H1 (cell line): ENCODE data around the gene GSK3B. TPM values are rescaled to one million over a fixed set of nuclear protein-coding genes. Genes with fewer than 3 reads are reported as not detected.

Experiments used
- CTCF ChIA-PET: fragments of 300-600 bp; sonication (Branson Sonifier 250); formaldehyde crosslinking; loops from one replicate; lab custom pipeline; 2021; ENCODE audit not compliant: partially characterized antibody; lab: Charles Lee
- POLR2A ChIA-PET: fragments of 300-600 bp; sonication (Branson Sonifier 250); formaldehyde crosslinking; loops from one replicate; lab custom pipeline; 2021; ENCODE audit warnings: inconsistent platforms; ENCODE audit not compliant: partially characterized antibody; lab: Charles Lee
- DNase-seq, 2 experiments: peaks; one replicate each; pipeline versions ENCODE4 v3.0.0 to v3.0.0-alpha.2; 2010 to 2022; ENCODE audit warnings: low spot score in 2 of 2, low read depth in 1 of 2, mixed read lengths in 1 of 2
- FAIRE-seq: peaks from 2 replicates; lab custom pipeline; 2011; peaks lifted over from hg19 to GRCh38; lab: Jason Lieb, UNC
- H2AFZ ChIP-seq: 2 replicates; pipeline ENCODE4 v1.8.1; 2012; ENCODE audit warnings: low read length, inconsistent platforms
- H2AK5ac ChIP-seq: 2 replicates; pipeline ENCODE4 v1.6.1; 2013; ENCODE audit warnings: low read depth, low read length
- H2BK120ac ChIP-seq: replicated peaks from 2 replicates; pipeline ENCODE3; 2013; ENCODE audit warnings: low read depth, low read length, inconsistent platforms
- H2BK12ac ChIP-seq: 2 replicates; pipeline ENCODE4 v1.6.1; 2013; ENCODE audit warnings: low read depth, low read length
- H2BK15ac ChIP-seq: 2 replicates; pipeline ENCODE4 v1.6.1; 2013; ENCODE audit warnings: low read length
- H2BK20ac ChIP-seq: 2 replicates; pipeline ENCODE4 v1.6.1; 2013; ENCODE audit warnings: low read length
- H2BK5ac ChIP-seq: 2 replicates; pipeline ENCODE4 v1.6.1; 2013; ENCODE audit warnings: low read depth, low read length
- H3K14ac ChIP-seq: 2 replicates; pipeline ENCODE4 v1.6.1; 2013; ENCODE audit warnings: inconsistent platforms; ENCODE audit not compliant: insufficient read length
- H3K18ac ChIP-seq: 2 replicates; pipeline ENCODE4 v1.6.1; 2013; ENCODE audit warnings: low read length; ENCODE audit errors: extremely low read depth
- H3K23ac ChIP-seq: 2 replicates; pipeline ENCODE4 v1.6.1; 2013; ENCODE audit warnings: inconsistent platforms; ENCODE audit not compliant: insufficient read length
- H3K23me2 ChIP-seq: 2 replicates; pipeline ENCODE4 v1.6.1; 2013; ENCODE audit warnings: low read depth, low read length
- H3K27ac ChIP-seq: 2 replicates; pipeline ENCODE4 v1.6.1; 2011; ENCODE audit warnings: low read depth, low read length, inconsistent platforms
- H3K27me3 ChIP-seq, 4 experiments: replicated peaks in 1 of 4; 1 replicate in 1 of 4; 2 replicates in 3 of 4; pipeline versions ENCODE4 v1.6.1 to v1.8.1; 2011 to 2013; ENCODE audit warnings: low read length in 3 of 4, mild to moderate bottlenecking in 3 of 4, inconsistent platforms in 2 of 4, mixed read lengths in 2 of 4, moderate library complexity in 1 of 4; ENCODE audit not compliant: control insufficient read depth in 3 of 4, insufficient read depth in 3 of 4; ENCODE audit errors: extremely low read depth in 1 of 4
- H3K36me3 ChIP-seq, 4 experiments: 2 replicates each; pipeline versions ENCODE4 v1.6.1 to v1.8.1; 2011 to 2013; ENCODE audit warnings: mild to moderate bottlenecking in 4 of 4, low read length in 3 of 4, moderate library complexity in 2 of 4, control low read depth in 1 of 4, inconsistent platforms in 1 of 4; ENCODE audit not compliant: insufficient read depth in 4 of 4, control insufficient read depth in 2 of 4
- H3K4ac ChIP-seq: replicated peaks from 2 replicates; pipeline ENCODE3; 2013; ENCODE audit warnings: low read length, low read depth, mixed read lengths, inconsistent platforms; ENCODE audit not compliant: insufficient read length
- H3K4me1 ChIP-seq, 4 experiments: replicated peaks in 1 of 4; 1 replicate in 1 of 4; 2 replicates in 3 of 4; pipeline versions ENCODE4 v1.6.1 to v1.8.1; 2011 to 2013; ENCODE audit warnings: low read length in 3 of 4, inconsistent platforms in 2 of 4, mixed read lengths in 1 of 4; ENCODE audit not compliant: insufficient read depth in 4 of 4, control insufficient read depth in 3 of 4
- H3K4me2 ChIP-seq, 2 experiments: 2 replicates each; pipeline versions ENCODE4 v1.6.1 to v1.8.1; 2011 to 2013; ENCODE audit warnings: low read depth in 2 of 2, low read length in 2 of 2, control low read depth in 1 of 2, inconsistent platforms in 1 of 2, mild to moderate bottlenecking in 1 of 2; ENCODE audit not compliant: insufficient read depth in 1 of 2
- H3K4me3 ChIP-seq, 4 experiments: fragments of 200-600, 300-600 bp in 1 of 4; sonication (generic), shearing (Covaris generic), sonication (Bioruptor Twin) in 1 of 4; 2 replicates each; pipeline versions ENCODE4 v1.5.1 to v1.8.1; 2011 to 2016; ENCODE audit warnings: low read length in 4 of 4, low read depth in 3 of 4, control low read depth in 2 of 4, inconsistent platforms in 2 of 4, mild to moderate bottlenecking in 2 of 4, mixed read lengths in 1 of 4, moderate library complexity in 1 of 4; ENCODE audit not compliant: insufficient read depth in 2 of 4; ENCODE audit errors: extremely low read depth in 1 of 4
- H3K56ac ChIP-seq: replicated peaks from 2 replicates; pipeline ENCODE3; 2013; ENCODE audit warnings: low read depth, mild to moderate bottlenecking, mixed read lengths, low read length, inconsistent platforms; ENCODE audit not compliant: insufficient read length
- H3K79me1 ChIP-seq: 2 replicates; pipeline ENCODE4 v1.6.1; 2013; ENCODE audit warnings: low read depth, low read length, control low read depth
- H3K79me2 ChIP-seq, 2 experiments: 2 replicates each; pipeline versions ENCODE4 v1.6.1 to v1.8.1; 2012 to 2013; ENCODE audit warnings: low read length in 2 of 2, mild to moderate bottlenecking in 2 of 2, inconsistent platforms in 1 of 2; ENCODE audit not compliant: insufficient read depth in 2 of 2, control insufficient read depth in 1 of 2
- H3K9ac ChIP-seq, 4 experiments: replicated peaks in 1 of 4; 1 replicate in 1 of 4; 2 replicates in 3 of 4; pipeline versions ENCODE4 v1.6.1 to v1.8.1; 2011 to 2013; ENCODE audit warnings: low read depth in 3 of 4, low read length in 3 of 4, control low read depth in 2 of 4, mild to moderate bottlenecking in 2 of 4, moderate library complexity in 2 of 4, inconsistent platforms in 1 of 4; ENCODE audit errors: extremely low read depth in 1 of 4
- H3K9me3 ChIP-seq, 2 experiments: 2 replicates each; pipeline versions ENCODE4 v1.6.1 to v1.8.1; 2012 to 2013; ENCODE audit warnings: mild to moderate bottlenecking in 2 of 2, moderate library complexity in 2 of 2, control low read depth in 1 of 2, inconsistent platforms in 1 of 2, low read depth in 1 of 2, low read length in 1 of 2, mixed read lengths in 1 of 2; ENCODE audit not compliant: insufficient read depth in 2 of 2
- H4K20me1 ChIP-seq, 2 experiments: replicated peaks in 1 of 2; 2 replicates each; pipeline versions ENCODE3 to v1.8.1; 2011 to 2013; ENCODE audit warnings: inconsistent platforms in 2 of 2, low read length in 2 of 2, mild to moderate bottlenecking in 1 of 2; ENCODE audit not compliant: insufficient read depth in 2 of 2, control insufficient read depth in 1 of 2
- H4K5ac ChIP-seq: 2 replicates; pipeline ENCODE4 v1.6.1; 2013; ENCODE audit warnings: low read length, low read depth, mixed read lengths, inconsistent platforms; ENCODE audit not compliant: insufficient read length
- H4K8ac ChIP-seq: 2 replicates; pipeline ENCODE4 v1.8.0; 2013; ENCODE audit warnings: mild to moderate bottlenecking, moderate library complexity, low read length, inconsistent platforms; ENCODE audit not compliant: insufficient read depth; ENCODE audit errors: extremely low read depth
- H4K91ac ChIP-seq: replicated peaks from 2 replicates; pipeline ENCODE3; 2013; ENCODE audit warnings: low read length, mixed read lengths, inconsistent platforms; ENCODE audit not compliant: insufficient read length
- ASH2L ChIP-seq: fragments of 200-600, 300-600 bp; sonication (generic); IDR thresholded peaks from one replicate; pipeline ENCODE4 v1.7.1; 2017; ENCODE audit warnings: low read length
- CBX8 ChIP-seq: fragments of 300-800, 300-1000 bp; sonication (generic); IDR thresholded peaks from 2 replicates; pipeline ENCODE4 v1.7.1; 2016; ENCODE audit warnings: low read depth, low read length, borderline replicate concordance
- CEBPB ChIP-seq: IDR thresholded peaks from 2 replicates; pipeline ENCODE4 v1.6.1; 2012; ENCODE audit warnings: low read depth, low read length
- CHD1 ChIP-seq: IDR thresholded peaks from 2 replicates; pipeline ENCODE4 v1.6.1; 2012; ENCODE audit warnings: low read depth, low read length, improper control_type of control experiment
- CTBP2 ChIP-seq: IDR thresholded peaks from 2 replicates; pipeline ENCODE4 v1.7.0; 2011; ENCODE audit warnings: borderline replicate concordance, mild to moderate bottlenecking, moderate library complexity, mixed read lengths, low read length; ENCODE audit not compliant: insufficient read depth, insufficient read length
- EGR1 ChIP-seq: IDR thresholded peaks from 2 replicates; pipeline ENCODE4 v1.6.1; 2011; ENCODE audit warnings: low read depth, low read length, borderline replicate concordance
- FOSL1 ChIP-seq: IDR thresholded peaks from 2 replicates; pipeline ENCODE4 v1.6.1; 2011; ENCODE audit warnings: mild to moderate bottlenecking, low read depth, low read length, moderate library complexity; ENCODE audit not compliant: insufficient read depth
- NANOG ChIP-seq: IDR thresholded peaks from 2 replicates; pipeline ENCODE4 v1.6.1; 2011; ENCODE audit warnings: low read length, low read depth, mild to moderate bottlenecking, inconsistent platforms; ENCODE audit not compliant: insufficient read depth, poor library complexity, severe bottlenecking
- SIRT6 ChIP-seq: IDR thresholded peaks from one replicate; pipeline ENCODE4 v1.7.1; 2012; ENCODE audit warnings: low read length, inconsistent platforms
- SP2 ChIP-seq: IDR thresholded peaks from 2 replicates; pipeline ENCODE4 v1.6.1; 2012; ENCODE audit warnings: mild to moderate bottlenecking, low read length, inconsistent platforms
- SRF ChIP-seq: IDR thresholded peaks from 2 replicates; pipeline ENCODE4 v1.6.1; 2011; ENCODE audit warnings: mild to moderate bottlenecking, low read depth, low read length, moderate library complexity
- TAF1 ChIP-seq: IDR thresholded peaks from 2 replicates; pipeline ENCODE4 v1.6.1; 2011; ENCODE audit warnings: mild to moderate bottlenecking, low read depth, low read length
- WGBS, 2 experiments: shearing (Covaris generic) in 1 of 2; methylation state at CpG; one replicate each; pipeline versions ENCODE4 v1.1.6 to v1.1.7; 2013 to 2015; ENCODE audit warnings: low lambda C conversion rate in 2 of 2, mixed read lengths in 2 of 2, inconsistent platforms in 1 of 2, low coverage in 1 of 2, missing lambda C conversion rate in 1 of 2; ENCODE audit not compliant: insufficient replicate concordance in 2 of 2, insufficient coverage in 1 of 2, insufficient read length in 1 of 2; ENCODE audit errors: extremely low coverage in 1 of 2, missing lambda C conversion rate in 1 of 2; 5-methylcytosine and 5-hydroxymethylcytosine counted together
- polyA plus RNA-seq, 7 experiments: library from polyadenylated mRNA; depleted of rRNA in 3 of 7; stranded (reverse) in 5 of 7; unstranded in 2 of 7; fragments of >200 nt in 5 of 7; fragments of 200-250 nt in 2 of 7; gene quantifications; 1 replicate in 5 of 7; 2 replicates in 1 of 7; 4 replicates in 1 of 7; pipeline versions ENCODE4 v1.2.1 to v1.2.3, GENCODE V29; 2011 to 2013; ENCODE audit warnings: missing spikeins in 2 of 7, mixed read lengths in 2 of 7
- total RNA-seq: library from RNA; stranded (reverse); fragmentation: NEBNext Ultra II Directional; extraction: Animal tissue kit (Norgen Biotek cat#: 25700); gene quantifications from 2 replicates; pipeline ENCODE4 v1.2.1, GENCODE V29; 2021
- TF ChIP-seq, protein P1 (sequence below): IDR thresholded peaks from 2 replicates; pipeline ENCODE4 v1.6.1; 2011; ENCODE audit warnings: low read depth, mild to moderate bottlenecking, low read length; ENCODE audit not compliant: insufficient read depth

GSK3B gene
- total and polyA plus RNA-seq, 2 of the 8 experiments (the other 6 are each of a cell fraction or from before 2014, with no cell fraction given): 24.2 to 50.7 TPM

DNA sequence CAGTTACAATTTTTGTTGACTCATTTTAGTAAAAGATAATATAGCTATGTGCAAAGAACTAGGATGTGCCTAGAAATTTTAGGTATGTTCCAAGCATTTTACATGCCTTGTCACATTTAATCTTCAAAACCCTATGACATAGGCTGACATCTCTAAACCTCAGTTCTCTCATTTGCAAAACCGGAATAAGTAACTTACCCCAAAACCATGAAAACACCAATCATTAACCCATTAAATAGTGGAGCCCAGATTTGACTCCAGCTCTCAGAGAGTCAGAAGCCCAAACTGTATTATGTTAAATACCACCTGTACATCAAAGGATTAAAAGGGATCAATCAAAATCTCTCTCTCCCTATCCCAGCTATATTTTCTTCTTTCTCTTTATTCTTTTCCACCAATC lies 36.6 kb downstream of the GSK3B start:
- Histone ChIP-seq H4K20me1 (peaks cover 0 to 3% of the 10 kb centered on the region in 2 experiments), H2BK120ac (no peak overlapping the region), H3K23me2 (no peaks in the 10 kb centered on the region), H3K4me1 (no peaks in the 10 kb centered on the region), H3K18ac (no peak overlapping the region), H3K79me1 (no peaks in the 10 kb centered on the region; the same call in none of the 2 replicates), H4K8ac (no peak overlapping the region), H4K91ac (no peak overlapping the region), H2BK20ac (no peak overlapping the region), H2AFZ (no peak overlapping the region), H2BK12ac (no peak overlapping the region), H3K36me3 (no peaks in the 10 kb centered on the region), H3K27ac (no peak overlapping the region), H3K27me3 (no peaks in the 10 kb centered on the region), H3K9me3 (no peaks in the 10 kb centered on the region), H3K23ac (no peak overlapping the region), H2BK5ac (no peak overlapping the region), H4K5ac (no peak overlapping the region), H3K9ac (no peak overlapping the region), H3K56ac (no peak overlapping the region), H3K14ac (no peak overlapping the region), H2AK5ac (no peak overlapping the region), H3K4me3 (no peak overlapping the region), H3K79me2 (peaks cover 0 to 99% of the 10 kb centered on the region in 2 experiments; a peak in 2 of 4 replicates), H3K4ac (no peak overlapping the region), H3K4me2 (no peak overlapping the region), H2BK15ac (no peak overlapping the region)
- 95% methylated on average over 1 of the region's 1 CpG; no CpG with 5 or more reads in 1 of the 2 experiments for whole genome bisulfite sequencing, 2 experiments
- POLR2A ChIA-PET: interaction anchor here (1.8 to 3.0 kb wide), 2 partner anchors 10 to 38 kb away, joined by 4 to 9 read pairs; no protein-coding TSS in a partner anchor
- CTCF ChIA-PET: no interaction called here
- DNase-seq: no peak
- FAIRE-seq: no peak
- TF ChIP-seq NANOG (no peak), CHD1 (no peak), FOSL1 (no peak), EGR1 (no peak), CEBPB (no peak), CTBP2 (no peak), CBX8 (no peak), TAF1 (no peak), SIRT6 (no peak), ASH2L (no peak), SRF (no peak), SP2 (no peak)
- TF ChIP-seq, protein P1, sequence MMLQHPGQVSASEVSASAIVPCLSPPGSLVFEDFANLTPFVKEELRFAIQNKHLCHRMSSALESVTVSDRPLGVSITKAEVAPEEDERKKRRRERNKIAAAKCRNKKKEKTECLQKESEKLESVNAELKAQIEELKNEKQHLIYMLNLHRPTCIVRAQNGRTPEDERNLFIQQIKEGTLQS: no peak
